SK-N-SH (cell line): ENCODE measurements around the gene MRTFB. TPM values are rescaled to one million over a fixed set of nuclear protein-coding genes. Genes with fewer than 3 reads are reported as not detected.

ENCODE experiments used
- CTCF ChIA-PET: fragments of 300-600, 350-600 bp; formaldehyde crosslinking; extraction: SDS; loops from one replicate; lab custom pipeline; 2021; lab: Yijun Ruan, JAX
- POLR2A ChIA-PET: fragments of 350-600 bp; sonication (Branson Sonifier 250); formaldehyde crosslinking; extraction: SDS; loops from one replicate; lab custom pipeline; 2020; ENCODE audit warnings: antibody characterized with exemption, inconsistent platforms; lab: Yijun Ruan, JAX
- DNase-seq: peaks from one replicate; pipeline ENCODE4 v3.0.0; 2012
- H2AFZ ChIP-seq: fragments of 200-600 bp; sonication (generic); 2 replicates; pipeline ENCODE4 v1.8.1; 2016; ENCODE audit warnings: antibody characterized with exemption, mild to moderate bottlenecking, low read depth
- H3F3A ChIP-seq: fragments of 200-600 bp; sonication (generic); replicated peaks from 2 replicates; pipeline ENCODE3; 2016; ENCODE audit warnings: antibody characterized with exemption, mild to moderate bottlenecking; ENCODE audit not compliant: insufficient read depth
- H3K27ac ChIP-seq, 2 experiments: fragments of 200-500 bp in 1 of 2; fragments of 200-600 bp in 1 of 2; sonication (Bioruptor generic) in 1 of 2; sonication (generic), shearing (Covaris generic) in 1 of 2; 2 replicates each; pipeline versions ENCODE4 v1.5.1 to v1.6.1; 2014 to 2016; ENCODE audit warnings: low read depth in 2 of 2, inconsistent platforms in 1 of 2, low read length in 1 of 2, mild to moderate bottlenecking in 1 of 2, mixed read lengths in 1 of 2
- H3K27me3 ChIP-seq: fragments of 200-600 bp; sonication (generic), shearing (Covaris generic); 2 replicates; pipeline ENCODE4 v1.6.1; 2016; ENCODE audit warnings: mixed run types; ENCODE audit not compliant: insufficient read depth
- H3K36me3 ChIP-seq, 2 experiments: fragments of 200-500 bp in 1 of 2; fragments of 200-600 bp in 1 of 2; sonication (Bioruptor generic) in 1 of 2; sonication (generic) in 1 of 2; replicated peaks in 1 of 2; 2 replicates each; pipeline versions ENCODE3 to v1.5.1; 2014 to 2016; ENCODE audit warnings: low read length in 1 of 2, mild to moderate bottlenecking in 1 of 2; ENCODE audit not compliant: insufficient read depth in 2 of 2, control insufficient read depth in 1 of 2
- H3K4me1 ChIP-seq, 2 experiments: fragments of 200-500 bp in 1 of 2; fragments of 200-600 bp in 1 of 2; sonication (Bioruptor generic) in 1 of 2; sonication (generic), shearing (Covaris generic) in 1 of 2; 2 replicates each; pipeline versions ENCODE4 v1.5.1 to v1.6.1; 2014 to 2016; ENCODE audit warnings: low read depth in 1 of 2, low read length in 1 of 2, mixed run types in 1 of 2; ENCODE audit not compliant: insufficient read depth in 2 of 2, control insufficient read depth in 1 of 2
- H3K4me2 ChIP-seq: fragments of 200-600 bp; sonication (generic), shearing (Covaris generic); 2 replicates; pipeline ENCODE4 v1.6.1; 2017; ENCODE audit warnings: mixed run types
- H3K4me3 ChIP-seq, 2 experiments: fragments of 200-500 bp in 1 of 2; fragments of 200-600 bp in 1 of 2; sonication (Bioruptor generic) in 1 of 2; sonication (generic), shearing (Covaris generic) in 1 of 2; 2 replicates each; pipeline versions ENCODE4 v1.5.1 to v1.8.1; 2014 to 2016; ENCODE audit warnings: low read depth in 2 of 2, inconsistent platforms in 1 of 2, low read length in 1 of 2, mild to moderate bottlenecking in 1 of 2, mixed read lengths in 1 of 2, moderate library complexity in 1 of 2
- H3K79me2 ChIP-seq: fragments of 200-600 bp; sonication (generic); 2 replicates; pipeline ENCODE4 v1.8.1; 2017; ENCODE audit warnings: mild to moderate bottlenecking; ENCODE audit not compliant: insufficient read depth
- H3K9ac ChIP-seq: fragments of 200-600 bp; sonication (generic); 2 replicates; pipeline ENCODE4 v1.6.1; 2017; ENCODE audit warnings: mixed run types
- H3K9me2 ChIP-seq: fragments of 200-600 bp; sonication (generic); 2 replicates; pipeline ENCODE4 v1.6.1; 2017; ENCODE audit warnings: mixed run types
- H3K9me3 ChIP-seq: fragments of 200-600 bp; sonication (generic); 2 replicates; pipeline ENCODE4 v1.6.1; 2017; ENCODE audit warnings: mixed run types, mild to moderate bottlenecking, moderate library complexity
- H4K20me1 ChIP-seq: fragments of 200-600 bp; sonication (generic); 2 replicates; pipeline ENCODE4 v1.6.1; 2017; ENCODE audit warnings: mild to moderate bottlenecking, mixed run types; ENCODE audit not compliant: insufficient read depth
- CHD2 ChIP-seq: fragments of 150-350 bp; IDR thresholded peaks from 2 replicates; pipeline ENCODE4 v1.6.1; 2018; ENCODE audit warnings: low read length; ENCODE audit not compliant: partially characterized antibody
- FOXM1 ChIP-seq: IDR thresholded peaks from 2 replicates; pipeline ENCODE4 v1.4.0; 2012; ENCODE audit warnings: low read depth, mild to moderate bottlenecking
- GATA2 ChIP-seq: sonication (generic); formaldehyde crosslinking; IDR thresholded peaks from 2 replicates; pipeline ENCODE4 v1.5.0; 2020; ENCODE audit warnings: mild to moderate bottlenecking, missing genetic modification reagents
- JUND ChIP-seq: IDR thresholded peaks from 2 replicates; pipeline ENCODE4 v1.4.0; 2012
- NFIC ChIP-seq: IDR thresholded peaks from 2 replicates; pipeline ENCODE4 v1.4.0; 2012; ENCODE audit warnings: borderline replicate concordance
- NRF1 ChIP-seq: IDR thresholded peaks from 2 replicates; pipeline ENCODE4 v1.6.1; 2012; ENCODE audit warnings: low read depth, mild to moderate bottlenecking, low read length
- POLR2AphosphoS5 ChIP-seq: IDR thresholded peaks from 2 replicates; pipeline ENCODE4 v1.6.1; 2012; ENCODE audit warnings: low read depth, low read length
- RCOR1 ChIP-seq: fragments of 150-350 bp; IDR thresholded peaks from 2 replicates; pipeline ENCODE4 v1.6.1; 2017; ENCODE audit warnings: antibody characterized with exemption, low read length
- RFX5 ChIP-seq: IDR thresholded peaks from 2 replicates; pipeline ENCODE4 v1.6.1; 2012; ENCODE audit warnings: mild to moderate bottlenecking, improper control_type of control experiment, low read length
- RXRA ChIP-seq: IDR thresholded peaks from 2 replicates; pipeline ENCODE4 v1.4.0; 2012; ENCODE audit warnings: low read depth, mild to moderate bottlenecking, borderline replicate concordance
- TEAD4 ChIP-seq: IDR thresholded peaks from 2 replicates; pipeline ENCODE4 v1.4.0; 2012; ENCODE audit warnings: mild to moderate bottlenecking, borderline replicate concordance; ENCODE audit not compliant: insufficient read depth
- YY1 ChIP-seq: IDR thresholded peaks from 2 replicates; pipeline ENCODE4 v1.4.0; 2012; ENCODE audit warnings: low read depth, mild to moderate bottlenecking
- WGBS: methylation state at CpG from one replicate; pipeline ENCODE4 v1.1.6; 2017; ENCODE audit warnings: low lambda C conversion rate; 5-methylcytosine and 5-hydroxymethylcytosine counted together
- polyA plus RNA-seq, 3 experiments: library from polyadenylated mRNA; depleted of rRNA; stranded (reverse); fragments of >200 nt; gene quantifications; 2 replicates each; pipeline ENCODE4 v1.2.3, GENCODE V29; 2012
- TF ChIP-seq, protein P1 (sequence below): IDR thresholded peaks from 2 replicates; pipeline ENCODE4 v1.6.1; 2012; ENCODE audit warnings: mild to moderate bottlenecking, low read depth, low read length, moderate library complexity
- TF ChIP-seq, protein P2 (sequence below): fragments of 200-600 bp; sonication (generic); IDR thresholded peaks from 2 replicates; pipeline ENCODE4 v1.6.1; 2017; ENCODE audit warnings: antibody characterized with exemption, mild to moderate bottlenecking, moderate library complexity
- TF ChIP-seq, protein P3 (sequence below): IDR thresholded peaks from 2 replicates; pipeline ENCODE4 v1.4.0; 2012; ENCODE audit warnings: low read depth
- TF ChIP-seq, protein P4 (sequence below): IDR thresholded peaks from 2 replicates; pipeline ENCODE4; 2012

The MRTFB gene
- polyA plus RNA-seq, 1 of the 3 experiments (the other 2 are of a cell fraction), result 3.3 TPM

DNA sequence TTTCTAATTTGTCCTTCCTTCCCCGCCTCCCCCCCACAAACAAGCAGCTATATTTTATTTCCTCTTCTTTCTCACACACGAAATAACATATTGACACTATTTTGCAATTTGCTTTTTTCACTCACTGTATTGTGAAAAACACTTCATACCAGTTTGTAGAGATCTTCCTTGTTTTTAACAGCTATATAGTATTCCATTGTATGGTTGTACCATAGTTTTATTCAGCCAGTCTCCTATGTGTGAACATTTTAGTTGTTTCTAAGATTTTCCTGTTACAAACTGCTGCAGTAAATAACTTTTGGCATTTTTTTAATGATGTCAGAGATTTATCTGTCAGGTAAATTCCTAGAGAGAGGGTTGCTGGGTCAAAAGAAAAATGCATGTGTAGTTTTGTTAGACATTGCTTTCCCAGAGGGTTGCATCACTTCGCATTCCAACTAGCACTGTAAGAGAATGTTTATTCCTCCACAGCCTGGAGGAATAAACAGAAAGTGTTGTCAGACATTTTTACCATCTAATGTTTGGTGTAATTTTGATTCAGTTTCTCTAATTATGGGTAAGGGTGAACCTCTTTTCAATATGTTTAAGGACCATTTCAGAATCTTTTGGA lies 101.2 kb downstream of the MRTFB start (continued):
- TF ChIP-seq, protein P1, sequence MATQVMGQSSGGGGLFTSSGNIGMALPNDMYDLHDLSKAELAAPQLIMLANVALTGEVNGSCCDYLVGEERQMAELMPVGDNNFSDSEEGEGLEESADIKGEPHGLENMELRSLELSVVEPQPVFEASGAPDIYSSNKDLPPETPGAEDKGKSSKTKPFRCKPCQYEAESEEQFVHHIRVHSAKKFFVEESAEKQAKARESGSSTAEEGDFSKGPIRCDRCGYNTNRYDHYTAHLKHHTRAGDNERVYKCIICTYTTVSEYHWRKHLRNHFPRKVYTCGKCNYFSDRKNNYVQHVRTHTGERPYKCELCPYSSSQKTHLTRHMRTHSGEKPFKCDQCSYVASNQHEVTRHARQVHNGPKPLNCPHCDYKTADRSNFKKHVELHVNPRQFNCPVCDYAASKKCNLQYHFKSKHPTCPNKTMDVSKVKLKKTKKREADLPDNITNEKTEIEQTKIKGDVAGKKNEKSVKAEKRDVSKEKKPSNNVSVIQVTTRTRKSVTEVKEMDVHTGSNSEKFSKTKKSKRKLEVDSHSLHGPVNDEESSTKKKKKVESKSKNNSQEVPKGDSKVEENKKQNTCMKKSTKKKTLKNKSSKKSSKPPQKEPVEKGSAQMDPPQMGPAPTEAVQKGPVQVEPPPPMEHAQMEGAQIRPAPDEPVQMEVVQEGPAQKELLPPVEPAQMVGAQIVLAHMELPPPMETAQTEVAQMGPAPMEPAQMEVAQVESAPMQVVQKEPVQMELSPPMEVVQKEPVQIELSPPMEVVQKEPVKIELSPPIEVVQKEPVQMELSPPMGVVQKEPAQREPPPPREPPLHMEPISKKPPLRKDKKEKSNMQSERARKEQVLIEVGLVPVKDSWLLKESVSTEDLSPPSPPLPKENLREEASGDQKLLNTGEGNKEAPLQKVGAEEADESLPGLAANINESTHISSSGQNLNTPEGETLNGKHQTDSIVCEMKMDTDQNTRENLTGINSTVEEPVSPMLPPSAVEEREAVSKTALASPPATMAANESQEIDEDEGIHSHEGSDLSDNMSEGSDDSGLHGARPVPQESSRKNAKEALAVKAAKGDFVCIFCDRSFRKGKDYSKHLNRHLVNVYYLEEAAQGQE, result no peak
- TF ChIP-seq, protein P2, sequence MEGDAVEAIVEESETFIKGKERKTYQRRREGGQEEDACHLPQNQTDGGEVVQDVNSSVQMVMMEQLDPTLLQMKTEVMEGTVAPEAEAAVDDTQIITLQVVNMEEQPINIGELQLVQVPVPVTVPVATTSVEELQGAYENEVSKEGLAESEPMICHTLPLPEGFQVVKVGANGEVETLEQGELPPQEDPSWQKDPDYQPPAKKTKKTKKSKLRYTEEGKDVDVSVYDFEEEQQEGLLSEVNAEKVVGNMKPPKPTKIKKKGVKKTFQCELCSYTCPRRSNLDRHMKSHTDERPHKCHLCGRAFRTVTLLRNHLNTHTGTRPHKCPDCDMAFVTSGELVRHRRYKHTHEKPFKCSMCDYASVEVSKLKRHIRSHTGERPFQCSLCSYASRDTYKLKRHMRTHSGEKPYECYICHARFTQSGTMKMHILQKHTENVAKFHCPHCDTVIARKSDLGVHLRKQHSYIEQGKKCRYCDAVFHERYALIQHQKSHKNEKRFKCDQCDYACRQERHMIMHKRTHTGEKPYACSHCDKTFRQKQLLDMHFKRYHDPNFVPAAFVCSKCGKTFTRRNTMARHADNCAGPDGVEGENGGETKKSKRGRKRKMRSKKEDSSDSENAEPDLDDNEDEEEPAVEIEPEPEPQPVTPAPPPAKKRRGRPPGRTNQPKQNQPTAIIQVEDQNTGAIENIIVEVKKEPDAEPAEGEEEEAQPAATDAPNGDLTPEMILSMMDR, result no peak
- TF ChIP-seq RCOR1 (no peak), GATA2 (no peak)

DNA sequence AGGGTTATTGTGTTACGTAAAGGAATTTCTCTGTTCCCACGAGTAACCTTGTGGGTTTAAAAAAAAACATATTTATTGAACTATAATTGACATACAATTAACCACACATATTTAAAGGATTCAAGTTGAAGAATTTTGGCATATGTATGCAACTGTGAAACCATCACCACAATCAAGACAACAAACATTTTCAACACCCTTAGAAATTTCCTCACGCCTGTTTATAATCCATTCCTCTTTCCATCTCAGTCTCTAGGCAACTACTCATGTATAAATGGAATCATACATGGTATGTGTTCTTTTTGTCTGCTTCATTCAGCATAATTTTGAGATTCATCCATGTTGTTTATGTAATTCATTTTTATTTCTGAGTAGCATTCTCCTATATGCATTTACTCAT lies 104.0 kb downstream of the MRTFB start:
- H2AFZ ChIP-seq, result no peak overlapping the region
- no peaks in the 10 kb centered on the region for H3K79me2 ChIP-seq
- H3K9me2 ChIP-seq, result no peaks in the 10 kb centered on the region
- 93% methylated on average over 3 of the region's 3 CpGs for WGBS
- H4K20me1 ChIP-seq, result no peaks in the 10 kb centered on the region
- no peaks in the 10 kb centered on the region for H3K4me1 ChIP-seq
- H3K9me3 ChIP-seq, result no peaks in the 10 kb centered on the region
- H3K36me3 ChIP-seq, result no peaks in the 10 kb centered on the region
- ChIA-PET POLR2A (no interaction called here), CTCF (no interaction called here)
- DNase-seq, result no peak
- no peak overlapping the region for H3K9ac ChIP-seq
- no peaks in the 10 kb centered on the region for H3F3A ChIP-seq
- H3K4me3 ChIP-seq, result no peak overlapping the region
- no peaks in the 10 kb centered on the region for H3K27me3 ChIP-seq
- H3K27ac ChIP-seq, result no peak overlapping the region
- H3K4me2 ChIP-seq, result no peak overlapping the region
- TF ChIP-seq CHD2 (no peak), JUND (no peak), RFX5 (no peak), TEAD4 (no peak), FOXM1 (no peak), NFIC (no peak), POLR2AphosphoS5 (no peak), GATA2 (no peak), RCOR1 (no peak), NRF1 (no peak), RXRA (no peak), YY1 (no peak)
- TF ChIP-seq, protein P3, sequence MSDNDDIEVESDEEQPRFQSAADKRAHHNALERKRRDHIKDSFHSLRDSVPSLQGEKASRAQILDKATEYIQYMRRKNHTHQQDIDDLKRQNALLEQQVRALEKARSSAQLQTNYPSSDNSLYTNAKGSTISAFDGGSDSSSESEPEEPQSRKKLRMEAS, result no peak
- TF ChIP-seq, protein P2, result no peak
- TF ChIP-seq, protein P4, sequence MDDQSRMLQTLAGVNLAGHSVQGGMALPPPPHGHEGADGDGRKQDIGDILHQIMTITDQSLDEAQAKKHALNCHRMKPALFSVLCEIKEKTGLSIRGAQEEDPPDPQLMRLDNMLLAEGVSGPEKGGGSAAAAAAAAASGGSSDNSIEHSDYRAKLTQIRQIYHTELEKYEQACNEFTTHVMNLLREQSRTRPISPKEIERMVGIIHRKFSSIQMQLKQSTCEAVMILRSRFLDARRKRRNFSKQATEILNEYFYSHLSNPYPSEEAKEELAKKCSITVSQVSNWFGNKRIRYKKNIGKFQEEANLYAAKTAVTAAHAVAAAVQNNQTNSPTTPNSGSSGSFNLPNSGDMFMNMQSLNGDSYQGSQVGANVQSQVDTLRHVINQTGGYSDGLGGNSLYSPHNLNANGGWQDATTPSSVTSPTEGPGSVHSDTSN, result no peak
- TF ChIP-seq, protein P1, result no peak
